Measurements from ENCODE around the gene HADHB. TPM values are rescaled to one million over a fixed set of nuclear protein-coding genes. Genes with fewer than 3 reads are reported as not detected.

The HADHB gene
- total RNA-seq, 1 experiment from 2014 or later = 48.8 TPM

DNA sequence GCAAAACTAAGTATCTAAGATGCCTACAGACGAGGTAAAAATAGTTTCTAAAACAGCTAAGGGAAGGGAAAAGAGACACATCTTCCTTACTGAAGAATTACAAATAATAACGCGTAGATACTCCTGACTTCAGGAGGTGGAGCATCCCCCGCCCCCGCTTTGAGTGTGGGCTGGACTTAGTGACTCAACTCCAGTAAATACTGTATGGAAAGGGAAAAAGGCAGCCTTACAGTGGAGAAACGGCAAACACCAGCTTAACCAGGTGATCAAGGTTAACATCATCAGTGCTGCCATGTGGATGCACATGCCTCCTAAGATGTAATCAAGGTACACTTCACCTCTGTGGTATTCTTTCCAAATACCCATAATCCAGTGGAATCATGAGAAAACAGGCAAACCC, 47.9 kb downstream of the HADHB start:
- Histone ChIP-seq H3K27me3 (ENCODE audit: low read length) (no peaks in the 10 kb centered on the region), H3K9me3 (ENCODE audit: low read length) (no peaks in the 10 kb centered on the region), H2AFZ (ENCODE audit: low read length) (no peak overlapping the region), H4K20me1 (ENCODE audit: insufficient read depth, low read depth, low read length) (no peaks in the 10 kb centered on the region), H3K79me2 (ENCODE audit: low read length) (no peaks in the 10 kb centered on the region), H3K4me3 (ENCODE audit: low read length) (no peak overlapping the region), H3K4me1 (ENCODE audit: low read length) (no peaks in the 10 kb centered on the region), H3K27ac (ENCODE audit: low read length) (no peak overlapping the region), H3K4me2 (ENCODE audit: low read depth, low read length, poor library complexity, severe bottlenecking) (no peak overlapping the region), H3K36me3 (ENCODE audit: insufficient read depth, low read length) (no peaks in the 10 kb centered on the region; the same call in 1 of the 2 replicates), H3K9me2 (replicated peaks; ENCODE audit: insufficient read depth, low read length) (no peaks in the 10 kb centered on the region), H3K9ac (ENCODE audit: low read length) (no peak overlapping the region)
- no peak for DNase-seq

GRCh38 chr2:26295511-26295910, 50.8 kb downstream of the HADHB start:
- Histone ChIP-seq H3K27ac (ENCODE audit: low read length) (no peak overlapping the region), H4K20me1 (ENCODE audit: insufficient read depth, low read depth, low read length) (no peaks in the 10 kb centered on the region), H3K4me1 (ENCODE audit: low read length) (peaks cover 12% of the 10 kb centered on the region), H3K4me2 (ENCODE audit: low read depth, low read length, poor library complexity, severe bottlenecking) (no peak overlapping the region), H3K9me2 (replicated peaks; ENCODE audit: insufficient read depth, low read length) (no peaks in the 10 kb centered on the region), H3K27me3 (ENCODE audit: low read length) (no peaks in the 10 kb centered on the region), H3K9me3 (ENCODE audit: low read length) (no peaks in the 10 kb centered on the region), H3K4me3 (ENCODE audit: low read length) (no peak overlapping the region), H3K79me2 (ENCODE audit: low read length) (no peaks in the 10 kb centered on the region), H3K36me3 (ENCODE audit: insufficient read depth, low read length) (no peaks in the 10 kb centered on the region), H3K9ac (ENCODE audit: low read length) (no peak overlapping the region), H2AFZ (ENCODE audit: low read length) (no peak overlapping the region)
- DNase-seq = no peak

DNA sequence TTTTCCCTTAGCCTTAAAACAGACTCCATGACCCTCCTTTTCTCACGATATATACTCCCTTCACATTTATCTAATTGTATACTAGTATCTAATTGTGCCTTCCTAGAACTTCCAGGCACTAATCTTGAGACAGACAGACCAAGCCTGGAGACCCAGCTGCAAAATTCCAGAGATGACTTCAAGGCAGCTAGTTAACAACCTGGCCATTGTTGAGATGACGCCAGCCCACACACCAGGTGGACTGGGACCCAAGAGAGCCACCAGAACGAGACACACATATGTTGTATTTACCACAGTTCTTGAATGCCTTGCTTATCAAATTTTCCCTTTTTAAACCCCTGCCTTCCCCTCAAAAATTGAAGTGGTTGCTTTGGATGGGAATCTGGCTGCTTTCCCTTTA, 52.3 kb downstream of the HADHB start:
- Histone ChIP-seq H3K9me3 (ENCODE audit: low read length) (no peaks in the 10 kb centered on the region), H3K79me2 (ENCODE audit: low read length) (no peaks in the 10 kb centered on the region), H3K36me3 (ENCODE audit: insufficient read depth, low read length) (no peaks in the 10 kb centered on the region), H4K20me1 (ENCODE audit: insufficient read depth, low read depth, low read length) (no peaks in the 10 kb centered on the region), H3K4me2 (ENCODE audit: low read depth, low read length, poor library complexity, severe bottlenecking) (no peak overlapping the region), H2AFZ (ENCODE audit: low read length) (no peak overlapping the region), H3K27me3 (ENCODE audit: low read length) (no peaks in the 10 kb centered on the region), H3K4me1 (ENCODE audit: low read length) (peaks cover 12% of the 10 kb centered on the region), H3K9me2 (replicated peaks; ENCODE audit: insufficient read depth, low read length) (no peaks in the 10 kb centered on the region), H3K27ac (ENCODE audit: low read length) (no peak overlapping the region), H3K9ac (ENCODE audit: low read length) (no peak overlapping the region), H3K4me3 (ENCODE audit: low read length) (no peak overlapping the region)
- DNase-seq = no peak

GRCh38 chr2:26298286-26298637, 53.5 kb downstream of the HADHB start:
- Histone ChIP-seq H3K9me2 (replicated peaks; ENCODE audit: insufficient read depth, low read length) (no peaks in the 10 kb centered on the region), H3K4me1 (ENCODE audit: low read length) (peaks cover 12% of the 10 kb centered on the region), H3K4me3 (ENCODE audit: low read length) (no peak overlapping the region), H3K9me3 (ENCODE audit: low read length) (no peaks in the 10 kb centered on the region), H3K4me2 (ENCODE audit: low read depth, low read length, poor library complexity, severe bottlenecking) (no peak overlapping the region), H3K36me3 (ENCODE audit: insufficient read depth, low read length) (no peaks in the 10 kb centered on the region), H4K20me1 (ENCODE audit: insufficient read depth, low read depth, low read length) (no peaks in the 10 kb centered on the region), H3K27ac (ENCODE audit: low read length) (no peak overlapping the region), H3K27me3 (ENCODE audit: low read length) (no peaks in the 10 kb centered on the region), H3K9ac (ENCODE audit: low read length) (no peak overlapping the region), H3K79me2 (ENCODE audit: low read length) (no peaks in the 10 kb centered on the region), H2AFZ (ENCODE audit: low read length) (no peak overlapping the region)
- no peak for DNase-seq

GRCh38 chr2:26298638-26299393, 54.1 kb downstream of the HADHB start:
- no peak overlapping the region for H3K27ac ChIP-seq (ENCODE audit: low read length)

GRCh38 chr2:26299471-26300101, 54.8 kb downstream of the HADHB start:
- H2AFZ ChIP-seq (ENCODE audit: low read length) = peak overlapping the region; percentile 96; the same call in 1 of the 2 replicates
- no peaks in the 10 kb centered on the region for H3K36me3 ChIP-seq (ENCODE audit: insufficient read depth, low read length)
- no peak for DNase-seq

More at GRCh38 chr2:26298638-26299393, 54.1 kb downstream of the HADHB start:
- H3K4me1 ChIP-seq (ENCODE audit: low read length) = peaks cover 12% of the 10 kb centered on the region
- H3K79me2 ChIP-seq (ENCODE audit: low read length) = no peaks in the 10 kb centered on the region
- H4K20me1 ChIP-seq (ENCODE audit: insufficient read depth, low read depth, low read length) = no peaks in the 10 kb centered on the region
- H3K9me3 ChIP-seq (ENCODE audit: low read length) = no peaks in the 10 kb centered on the region
- peak overlapping the region; percentile 68 for H3K4me3 ChIP-seq (ENCODE audit: low read length)
- DNase-seq = peak; percentile 47
- H3K4me2 ChIP-seq (ENCODE audit: low read depth, low read length, poor library complexity, severe bottlenecking) = peak overlapping the region; percentile 82
- no peaks in the 10 kb centered on the region for H3K27me3 ChIP-seq (ENCODE audit: low read length)
- H3K9me2 ChIP-seq (replicated peaks; ENCODE audit: insufficient read depth, low read length) = no peaks in the 10 kb centered on the region
- H2AFZ ChIP-seq (ENCODE audit: low read length) = peak overlapping the region; percentile 96
- H3K36me3 ChIP-seq (ENCODE audit: insufficient read depth, low read length) = no peaks in the 10 kb centered on the region
- peak overlapping the region; percentile 57 for H3K9ac ChIP-seq (ENCODE audit: low read length)

GRCh38 chr2:26300234-26300925, 55.6 kb downstream of the HADHB start:
- H3K4me1 ChIP-seq (ENCODE audit: low read length) = peaks cover 12% of the 10 kb centered on the region
- no peaks in the 10 kb centered on the region for H4K20me1 ChIP-seq (ENCODE audit: insufficient read depth, low read depth, low read length)
- no peaks in the 10 kb centered on the region for H3K9me2 ChIP-seq (replicated peaks; ENCODE audit: insufficient read depth, low read length)
- H2AFZ ChIP-seq (ENCODE audit: low read length) = no peak overlapping the region
- no peaks in the 10 kb centered on the region for H3K27me3 ChIP-seq (ENCODE audit: low read length)
- no peaks in the 10 kb centered on the region for H3K9me3 ChIP-seq (ENCODE audit: low read length)
- H3K4me2 ChIP-seq (ENCODE audit: low read depth, low read length, poor library complexity, severe bottlenecking) = no peak overlapping the region
- H3K79me2 ChIP-seq (ENCODE audit: low read length) = no peaks in the 10 kb centered on the region
- no peak overlapping the region for H3K27ac ChIP-seq (ENCODE audit: low read length)
- no peak for DNase-seq
- H3K4me3 ChIP-seq (ENCODE audit: low read length) = no peak overlapping the region
- H3K36me3 ChIP-seq (ENCODE audit: insufficient read depth, low read length) = no peaks in the 10 kb centered on the region
- no peak overlapping the region for H3K9ac ChIP-seq (ENCODE audit: low read length)

More at GRCh38 chr2:26299471-26300101, 54.8 kb downstream of the HADHB start:
- Histone ChIP-seq H3K27ac (ENCODE audit: low read length) (no peak overlapping the region), H3K4me2 (ENCODE audit: low read depth, low read length, poor library complexity, severe bottlenecking) (peak overlapping the region; percentile 82), H3K4me3 (ENCODE audit: low read length) (peak overlapping the region; percentile 68), H3K9me3 (ENCODE audit: low read length) (no peaks in the 10 kb centered on the region), H3K79me2 (ENCODE audit: low read length) (no peaks in the 10 kb centered on the region), H3K4me1 (ENCODE audit: low read length) (peaks cover 12% of the 10 kb centered on the region), H3K9me2 (replicated peaks; ENCODE audit: insufficient read depth, low read length) (no peaks in the 10 kb centered on the region), H3K27me3 (ENCODE audit: low read length) (no peaks in the 10 kb centered on the region), H3K9ac (ENCODE audit: low read length) (peak overlapping the region; percentile 57), H4K20me1 (ENCODE audit: insufficient read depth, low read depth, low read length) (no peaks in the 10 kb centered on the region)

DNA sequence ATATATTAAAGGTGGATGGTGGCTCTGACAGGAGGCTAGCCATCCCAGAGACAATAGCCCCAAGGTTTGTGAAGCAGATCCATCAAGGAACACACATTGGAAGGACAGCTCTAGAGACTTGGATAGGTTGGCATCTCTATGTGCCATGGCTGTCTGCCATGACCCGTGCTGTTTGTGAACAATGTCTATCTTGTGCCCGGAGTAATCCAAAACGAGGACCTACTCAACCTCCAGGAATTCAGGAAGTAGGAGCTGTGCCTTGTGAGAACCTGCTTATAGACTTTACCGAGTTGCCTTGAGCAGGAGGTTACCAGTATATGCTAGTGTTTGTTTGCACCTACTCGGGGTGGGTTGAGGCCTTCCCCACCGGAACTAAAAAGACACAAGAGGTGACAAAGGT, 58.1 kb downstream of the HADHB start:
- H3K36me3 ChIP-seq (ENCODE audit: insufficient read depth, low read length) = no peaks in the 10 kb centered on the region
- H3K9ac ChIP-seq (ENCODE audit: low read length) = no peak overlapping the region
- H3K27me3 ChIP-seq (ENCODE audit: low read length) = no peaks in the 10 kb centered on the region
- no peak overlapping the region for H2AFZ ChIP-seq (ENCODE audit: low read length)
- no peaks in the 10 kb centered on the region for H4K20me1 ChIP-seq (ENCODE audit: insufficient read depth, low read depth, low read length)
- H3K4me3 ChIP-seq (ENCODE audit: low read length) = no peak overlapping the region
- no peak overlapping the region for H3K27ac ChIP-seq (ENCODE audit: low read length)
- DNase-seq = no peak
- H3K79me2 ChIP-seq (ENCODE audit: low read length) = no peaks in the 10 kb centered on the region
- peaks cover 12% of the 10 kb centered on the region for H3K4me1 ChIP-seq (ENCODE audit: low read length)
- H3K9me3 ChIP-seq (ENCODE audit: low read length) = no peaks in the 10 kb centered on the region
- no peaks in the 10 kb centered on the region for H3K9me2 ChIP-seq (replicated peaks; ENCODE audit: insufficient read depth, low read length)
- H3K4me2 ChIP-seq (ENCODE audit: low read depth, low read length, poor library complexity, severe bottlenecking) = no peak overlapping the region

All from Karpas-422 (cell line).